Liver (tissue), 9 donors: Measurements from ENCODE around the gene OSTM1. TPM values are rescaled to one million over a fixed set of nuclear protein-coding genes. Genes with fewer than 3 reads are reported as not detected.

Experiments
- DNase-seq: peaks from one replicate; pipeline ENCODE4 v3.0.0-alpha.2; 2017; ENCODE audit warnings: low spot score
- H3K27ac ChIP-seq, 2 donors: one replicate each; pipeline ENCODE4 v1.7.0; 2013; ENCODE audit warnings: inconsistent platforms in 2 of 2, low read length in 2 of 2, control low read depth in 1 of 2, low read depth in 1 of 2, mild to moderate bottlenecking in 1 of 2
- H3K27me3 ChIP-seq, 4 donors: one replicate each; pipeline versions ENCODE4 v1.6.1 to v1.7.0; 2013; ENCODE audit warnings: low read length in 3 of 4, inconsistent platforms in 1 of 4, mild to moderate bottlenecking in 1 of 4, moderate library complexity in 1 of 4; ENCODE audit not compliant: control insufficient read depth in 4 of 4, insufficient read depth in 4 of 4
- H3K36me3 ChIP-seq, 4 donors: one replicate each; pipeline versions ENCODE4 v1.6.1 to v1.7.0; 2013; ENCODE audit warnings: low read length in 3 of 4, mild to moderate bottlenecking in 3 of 4, low read depth in 1 of 4, moderate library complexity in 1 of 4; ENCODE audit not compliant: control insufficient read depth in 4 of 4, insufficient read depth in 3 of 4
- H3K4me1 ChIP-seq, 4 donors: one replicate each; pipeline versions ENCODE4 v1.6.1 to v1.7.0; 2013; ENCODE audit warnings: low read length in 3 of 4, mild to moderate bottlenecking in 3 of 4, moderate library complexity in 1 of 4; ENCODE audit not compliant: control insufficient read depth in 4 of 4, insufficient read depth in 4 of 4
- H3K4me3 ChIP-seq, 3 donors: one replicate each; pipeline versions ENCODE4 v1.6.1 to v1.7.0; 2013; ENCODE audit warnings: low read length in 3 of 3, control low read depth in 1 of 3, low read depth in 1 of 3, mild to moderate bottlenecking in 1 of 3
- H3K9ac ChIP-seq, 2 donors: one replicate each; pipeline ENCODE4 v1.7.0; 2013; ENCODE audit warnings: low read length in 2 of 2, mild to moderate bottlenecking in 2 of 2, moderate library complexity in 2 of 2, control low read depth in 1 of 2, low read depth in 1 of 2
- H3K9me3 ChIP-seq, 4 donors: one replicate each; pipeline versions ENCODE4 v1.6.1 to v1.7.0; 2013; ENCODE audit warnings: low read length in 3 of 4; ENCODE audit not compliant: control insufficient read depth in 4 of 4
- ATF3 ChIP-seq: IDR thresholded peaks from 2 replicates; pipeline ENCODE4 v1.6.1; 2016; ENCODE audit warnings: antibody characterized with exemption
- CTCF ChIP-seq: fragments of 150-350 bp; IDR thresholded peaks from 2 replicates; pipeline ENCODE4 v1.5.1; 2017; ENCODE audit warnings: improper control_type of control experiment, low read depth, low read length; ENCODE audit not compliant: missing input control
- EGR1 ChIP-seq, 2 donors: IDR thresholded peaks; 2 replicates each; pipeline ENCODE4 v1.6.1; 2016 to 2018; ENCODE audit warnings: antibody characterized with exemption in 2 of 2, low read depth in 2 of 2
- FOXA2 ChIP-seq: IDR thresholded peaks from 2 replicates; pipeline ENCODE4 v1.6.1; 2016; ENCODE audit warnings: antibody characterized with exemption
- HNF4A ChIP-seq, 2 donors: conservative IDR thresholded peaks; 2 replicates each; pipeline ENCODE4 v1.6.1; 2016; ENCODE audit warnings: antibody characterized with exemption in 2 of 2, mild to moderate bottlenecking in 2 of 2
- MAX ChIP-seq: IDR thresholded peaks from 2 replicates; pipeline ENCODE4 v1.6.1; 2016; ENCODE audit warnings: antibody characterized with exemption
- NR2F2 ChIP-seq: IDR thresholded peaks from 2 replicates; pipeline ENCODE4 v1.6.1; 2016; ENCODE audit warnings: antibody characterized with exemption
- RAD21 ChIP-seq, 2 donors: IDR thresholded peaks; 2 replicates each; pipeline ENCODE4 v1.6.1; 2016; ENCODE audit warnings: antibody characterized with exemption in 2 of 2, mild to moderate bottlenecking in 2 of 2
- RXRA ChIP-seq, 2 donors: IDR thresholded peaks; 2 replicates each; pipeline ENCODE4 v1.6.1; 2017 to 2018; ENCODE audit warnings: antibody characterized with exemption in 2 of 2, mild to moderate bottlenecking in 1 of 2
- SP1 ChIP-seq: IDR thresholded peaks from 2 replicates; pipeline ENCODE4 v1.6.1; 2018; ENCODE audit warnings: antibody characterized with exemption, mild to moderate bottlenecking
- TAF1 ChIP-seq: conservative IDR thresholded peaks from 2 replicates; pipeline ENCODE4 v1.6.1; 2016; ENCODE audit warnings: antibody characterized with exemption, mild to moderate bottlenecking
- YY1 ChIP-seq: IDR thresholded peaks from 2 replicates; pipeline ENCODE4 v1.6.1; 2016; ENCODE audit warnings: antibody characterized with exemption, mild to moderate bottlenecking
- ZBTB33 ChIP-seq: IDR thresholded peaks from 2 replicates; pipeline ENCODE4 v1.6.1; 2016; ENCODE audit warnings: antibody characterized with exemption
- WGBS: extraction: QIAGEN DNeasy Blood & Tissue Kit; methylation state at CpG from one replicate; pipeline ENCODE4 v1.1.7; 2013; 5-methylcytosine and 5-hydroxymethylcytosine counted together
- polyA plus RNA-seq, 2 donors: library from polyadenylated mRNA; stranded (reverse) in 1 of 2; unstranded in 1 of 2; fragments of 200-250 nt in 1 of 2; fragments of >200 nt in 1 of 2; fragmentation: Nextera tagmentation in 1 of 2; extraction: Ambion mirVana in 1 of 2; gene quantifications; one replicate each; pipeline versions ENCODE4 v1.2.1 to v1.2.3, GENCODE V29; 2013 to 2015
- total RNA-seq, 2 donors: library from RNA; depleted of rRNA; stranded (reverse); fragments of >200 nt; gene quantifications; one replicate each; pipeline ENCODE4 v1.2.3, GENCODE V29; 2014
- donor health status: healthy.
- donor health status: healthy.
- donor health status: healthy.
- donor health status: healthy.
- donor health status: healthy.

The OSTM1 gene
- total and polyA plus RNA-seq, 4 donors, result 8.8 to 33.3 (median 11.3) TPM

GRCh38 chr6:108119769-108120141 lies 45.2 kb upstream of the OSTM1 start:
- peaks cover 0 to 20% (median 3%) of the 10 kb centered on the region in 4 donors for H3K27me3 ChIP-seq
- 36% methylated on average over 24 of the region's 24 CpGs for WGBS
- no peak overlapping the region for H3K27ac ChIP-seq
- DNase-seq, result no peak
- TF ChIP-seq TAF1 (no peak), MAX (no peak)
- H3K9ac ChIP-seq, result no peak overlapping the region
- H3K4me3 ChIP-seq, result no peak overlapping the region
- H3K4me1 ChIP-seq, result peaks cover 8 to 37% (median 30%) of the 10 kb centered on the region in 4 donors
- no peaks in the 10 kb centered on the region for H3K36me3 ChIP-seq
- no peaks in the 10 kb centered on the region for H3K9me3 ChIP-seq

- Histone ChIP-seq H3K9ac (no peak overlapping the region), H3K36me3 (no peaks in the 10 kb centered on the region), H3K4me3 (peak overlapping the region in 2 of 3 donors; percentile 24 to 73), H3K4me1 (peaks cover 8 to 44% (median 36%) of the 10 kb centered on the region in 4 donors), H3K27me3 (peaks cover 0 to 20% (median 3%) of the 10 kb centered on the region in 4 donors), H3K27ac (no peak overlapping the region), H3K9me3 (no peaks in the 10 kb centered on the region)
- WGBS, result 5% methylated on average over 67 of the region's 67 CpGs
- no peak for TF ChIP-seq CTCF
- no peak for TF ChIP-seq MAX
- no peak for TF ChIP-seq HNF4A (conservative IDR thresholded peaks at IDR 0.05)
- no peak for TF ChIP-seq EGR1 (IDR thresholded peaks at IDR 0.05; ENCODE audit: low read depth in 2 of 2)
- no peak for TF ChIP-seq TAF1
- no peak for TF ChIP-seq FOXA2
- TF ChIP-seq RXRA (IDR thresholded peaks at IDR 0.05), result no peak
- no peak for TF ChIP-seq ZBTB33
- no peak for TF ChIP-seq ATF3
- TF ChIP-seq SP1, result no peak
- TF ChIP-seq YY1, result no peak
- no peak for DNase-seq
Observed at GRCh38 chr6:108118810-108119768, 44.5 kb upstream of the OSTM1 start.

- Histone ChIP-seq H3K4me3 (peak overlapping the region in 2 of 3 donors; percentile 69 to 73), H3K9me3 (no peaks in the 10 kb centered on the region), H3K9ac (no peak overlapping the region), H3K27me3 (peaks cover 0 to 13% (median 3%) of the 10 kb centered on the region in 4 donors), H3K4me1 (peaks cover 13 to 51% (median 42%) of the 10 kb centered on the region in 4 donors), H3K36me3 (no peaks in the 10 kb centered on the region), H3K27ac (no peak overlapping the region)
- WGBS, result 2% methylated on average over 45 of the region's 45 CpGs
- no peak for DNase-seq
- TF ChIP-seq MAX (no peak), ZBTB33 (no peak), RAD21 (IDR thresholded peaks at IDR 0.05) (no peak), FOXA2 (no peak), SP1 (no peak), NR2F2 (no peak), EGR1 (IDR thresholded peaks at IDR 0.05; ENCODE audit: low read depth in 2 of 2) (no peak)
Observed at GRCh38 chr6:108118359-108118724, 43.8 kb upstream of the OSTM1 start.
